SJSA1 (cell line): ENCODE data around the gene OLFML3. TPM values are rescaled to one million over a fixed set of nuclear protein-coding genes. Genes with fewer than 3 reads are reported as not detected.
A peak's percentile ranks its signal among the peaks of the same experiment; 100 is the strongest.

Experiments used
- DNase-seq, 2 experiments: peaks; one replicate each; pipeline ENCODE4 v3.0.0-alpha.2; 2015 to 2020; ENCODE audit warnings: low spot score in 2 of 2, low read depth in 1 of 2
- H3K27ac ChIP-seq: fragments of 250-450 bp; sonication (Bioruptor Pico); 2 replicates; pipeline ENCODE4 v1.5.1; 2020; ENCODE audit warnings: mild to moderate bottlenecking, moderate library complexity
- H3K27me3 ChIP-seq: fragments of 250-450 bp; sonication (Bioruptor Pico); replicated peaks from 2 replicates; pipeline ENCODE4 v1.5.1; 2020; ENCODE audit warnings: mild to moderate bottlenecking, moderate library complexity
- H3K36me3 ChIP-seq: fragments of 250-450 bp; sonication (Bioruptor Pico); 2 replicates; pipeline ENCODE4 v1.5.1; 2020; ENCODE audit warnings: mild to moderate bottlenecking
- H3K4me1 ChIP-seq: fragments of 250-450 bp; sonication (Bioruptor Pico); replicated peaks from 2 replicates; pipeline ENCODE4 v1.6.1; 2021; ENCODE audit warnings: mild to moderate bottlenecking
- H3K4me3 ChIP-seq: fragments of 250-450 bp; sonication (Bioruptor Pico); 2 replicates; pipeline ENCODE4 v1.5.1; 2020; ENCODE audit warnings: mild to moderate bottlenecking
- H3K9me3 ChIP-seq: fragments of 250-450 bp; sonication (Bioruptor Pico); replicated peaks from 2 replicates; pipeline ENCODE4 v1.5.1; 2020; ENCODE audit warnings: mild to moderate bottlenecking
- total RNA-seq: library from RNA; depleted of rRNA; stranded (reverse); fragments of >200 nt; shearing (Covaris generic); gene quantifications from 2 replicates; pipeline ENCODE4 v1.2.3, GENCODE V29; 2014; rRNA removed

OLFML3 gene, protein sequence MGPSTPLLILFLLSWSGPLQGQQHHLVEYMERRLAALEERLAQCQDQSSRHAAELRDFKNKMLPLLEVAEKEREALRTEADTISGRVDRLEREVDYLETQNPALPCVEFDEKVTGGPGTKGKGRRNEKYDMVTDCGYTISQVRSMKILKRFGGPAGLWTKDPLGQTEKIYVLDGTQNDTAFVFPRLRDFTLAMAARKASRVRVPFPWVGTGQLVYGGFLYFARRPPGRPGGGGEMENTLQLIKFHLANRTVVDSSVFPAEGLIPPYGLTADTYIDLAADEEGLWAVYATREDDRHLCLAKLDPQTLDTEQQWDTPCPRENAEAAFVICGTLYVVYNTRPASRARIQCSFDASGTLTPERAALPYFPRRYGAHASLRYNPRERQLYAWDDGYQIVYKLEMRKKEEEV
- total RNA-seq, result 55.2 and 58.2 TPM in 2 replicates

DNA sequence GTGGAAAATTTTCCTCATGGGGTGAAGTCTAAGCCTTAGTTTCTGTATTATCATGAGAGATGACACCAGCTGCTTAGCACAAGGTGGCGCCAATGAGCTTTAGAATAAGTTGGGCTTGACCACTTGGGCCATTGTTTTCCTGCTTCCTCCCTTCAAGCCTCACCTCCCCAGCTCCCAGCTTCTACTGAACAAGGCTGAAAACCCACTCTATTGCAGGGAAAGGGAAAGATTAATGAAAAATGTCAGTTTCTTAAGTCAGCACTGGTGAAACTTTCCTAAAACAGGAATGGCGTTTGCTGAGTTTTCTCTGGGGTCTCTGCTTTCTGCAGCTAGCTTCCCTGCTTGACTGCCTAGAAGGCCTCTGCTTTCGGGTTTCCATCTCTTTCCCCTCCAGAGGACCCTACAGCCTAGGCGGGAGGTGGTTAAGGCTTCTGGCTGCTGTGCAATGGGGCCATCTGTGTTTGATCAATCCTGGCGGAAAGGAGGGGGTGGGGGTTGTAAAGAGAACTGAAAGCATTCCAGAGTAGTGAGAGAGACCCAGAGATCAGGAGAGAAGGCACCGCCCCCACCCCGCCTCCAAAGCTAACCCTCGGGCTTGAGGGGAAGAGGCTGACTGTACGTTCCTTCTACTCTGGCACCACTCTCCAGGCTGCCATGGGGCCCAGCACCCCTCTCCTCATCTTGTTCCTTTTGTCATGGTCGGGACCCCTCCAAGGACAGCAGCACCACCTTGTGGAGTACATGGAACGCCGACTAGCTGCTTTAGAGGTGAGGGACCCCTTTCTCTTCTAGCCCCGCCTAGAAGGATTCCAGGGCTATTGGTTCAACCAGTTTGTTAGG, at the start of gene OLFML3:
TSS of gene OLFML3 (plus strand) at position 612 of the 840 bp plus-strand sequence. CDS start at position 655, 43 bp downstream.
- peak within 1 kb of the TSS; percentile 91 for H3K27ac ChIP-seq
- peak within 1 kb of the TSS; percentile 18 for H3K4me3 ChIP-seq
- H3K36me3 ChIP-seq, result peaks cover 7% of the 10 kb centered on the region
- H3K27me3 ChIP-seq, result no peaks in the 10 kb centered on the region
- H3K9me3 ChIP-seq, result no peaks in the 10 kb centered on the region
- peak; percentile 94 to 95 for DNase-seq
- H3K4me1 ChIP-seq, result peaks cover 76% of the 10 kb centered on the region

DNA sequence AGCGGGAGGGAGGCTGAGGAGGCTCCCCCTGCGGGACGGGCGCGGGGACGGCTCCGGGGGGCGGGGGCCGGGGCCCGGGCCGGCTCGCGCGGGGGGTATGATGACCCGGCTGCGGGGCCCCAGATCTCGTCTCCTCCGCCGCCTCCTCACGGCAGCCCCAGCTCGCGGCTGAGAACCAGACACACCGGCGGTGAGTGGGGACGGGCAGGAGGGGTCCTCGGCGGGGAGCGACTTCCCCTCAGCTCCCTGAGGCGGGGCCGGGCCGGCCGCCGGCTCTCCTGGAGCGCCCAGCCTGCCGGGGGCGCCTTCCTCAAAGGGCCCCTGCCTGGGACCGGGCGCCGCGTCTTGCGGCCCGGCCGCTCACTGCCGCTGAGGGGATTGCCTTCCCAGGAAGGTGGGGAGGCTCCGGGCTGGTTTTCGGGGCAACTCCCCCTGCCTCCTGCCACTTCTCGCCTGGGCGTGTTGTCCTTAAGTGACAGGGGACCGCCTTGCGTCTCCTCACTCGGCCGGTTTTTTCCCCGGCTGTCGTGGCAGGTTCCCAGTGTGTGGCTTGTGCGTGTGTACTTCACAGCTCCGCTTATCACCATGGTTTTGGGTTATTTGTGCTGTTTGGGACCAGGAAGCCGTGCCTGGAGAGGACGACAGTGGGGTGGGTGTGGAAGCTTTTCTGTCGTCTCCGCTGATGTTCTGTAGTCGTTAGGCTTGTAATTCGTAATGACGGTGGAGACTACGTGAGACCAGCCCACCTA, 49.4 kb upstream of the OLFML3 start:
- Histone ChIP-seq H3K9me3 (no peaks in the 10 kb centered on the region), H3K4me3 (peak overlapping the region; percentile 92), H3K36me3 (peaks cover 7% of the 10 kb centered on the region), H3K27me3 (no peaks in the 10 kb centered on the region), H3K4me1 (peaks cover 25% of the 10 kb centered on the region), H3K27ac (peak overlapping the region; percentile 79)
- DNase-seq, result peak; percentile 49 to 56

DNA sequence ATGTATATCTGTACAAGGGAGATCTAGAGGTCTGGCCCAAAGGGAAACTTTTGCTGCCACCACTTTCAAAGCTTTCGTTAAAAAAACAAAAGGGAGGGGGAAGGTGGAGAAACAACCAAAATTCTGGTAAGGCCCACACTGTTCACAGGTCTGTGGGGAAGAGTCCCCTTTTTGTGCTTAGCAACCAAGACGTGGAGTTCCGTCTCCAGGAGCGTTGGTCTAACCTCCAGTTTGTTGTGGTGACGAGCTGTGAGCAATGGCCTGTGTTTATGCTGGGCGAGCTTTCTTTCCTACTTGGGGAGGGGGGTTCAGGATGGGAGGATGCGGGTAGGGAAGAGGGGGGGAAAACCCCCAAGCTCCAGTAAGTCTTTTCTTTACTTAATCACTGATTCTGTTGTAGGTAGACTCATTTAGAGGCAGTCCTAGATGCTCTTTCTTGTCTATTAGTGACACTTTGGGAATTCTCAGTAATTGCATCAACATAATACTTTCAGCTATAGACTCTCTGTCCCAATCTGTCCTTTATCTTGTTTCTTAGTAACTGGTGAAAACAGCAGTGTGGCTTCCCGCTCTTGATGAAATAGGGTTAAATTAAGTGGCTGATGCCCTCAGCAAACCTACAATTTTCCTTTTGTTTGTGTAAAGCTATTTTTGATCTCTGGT, 48.6 kb upstream of the OLFML3 start:
- Histone ChIP-seq H3K4me1 (peaks cover 25% of the 10 kb centered on the region), H3K27me3 (no peaks in the 10 kb centered on the region)
- DNase-seq, result peak; percentile 67 to 73

DNA sequence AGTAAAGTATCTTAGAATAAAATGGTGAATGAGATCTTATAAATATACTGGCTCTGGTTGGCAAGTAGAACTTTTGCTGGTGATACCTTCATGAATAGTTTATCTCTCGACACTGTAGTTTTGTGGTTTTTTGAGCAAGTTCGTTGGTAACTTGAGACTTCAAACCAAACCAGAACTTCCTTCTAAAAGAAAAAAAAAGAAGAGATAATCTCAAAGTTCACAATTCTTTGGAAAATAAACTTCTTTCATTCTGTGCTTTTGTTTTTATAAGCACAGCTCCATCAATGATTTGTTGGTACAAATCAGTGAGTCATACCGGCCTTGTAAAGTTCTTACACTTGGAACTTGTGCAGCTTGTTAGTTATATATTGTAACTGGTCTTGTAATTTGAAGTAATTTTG, 47.8 kb upstream of the OLFML3 start:
- Histone ChIP-seq H3K4me3 (peak overlapping the region; percentile 92; the same call in 1 of the 2 replicates), H3K9me3 (no peaks in the 10 kb centered on the region), H3K27ac (peak overlapping the region; percentile 79), H3K4me1 (peaks cover 30% of the 10 kb centered on the region), H3K27me3 (no peaks in the 10 kb centered on the region), H3K36me3 (peaks cover 7% of the 10 kb centered on the region)
- peak in 1 of 2 experiments; percentile 56 for DNase-seq

More for the DNA sequence above, 48.6 kb upstream of the OLFML3 start:
- peak overlapping the region; percentile 92 for H3K4me3 ChIP-seq
- H3K27ac ChIP-seq, result peak overlapping the region; percentile 79
- peaks cover 7% of the 10 kb centered on the region for H3K36me3 ChIP-seq
- H3K9me3 ChIP-seq, result no peaks in the 10 kb centered on the region

DNA sequence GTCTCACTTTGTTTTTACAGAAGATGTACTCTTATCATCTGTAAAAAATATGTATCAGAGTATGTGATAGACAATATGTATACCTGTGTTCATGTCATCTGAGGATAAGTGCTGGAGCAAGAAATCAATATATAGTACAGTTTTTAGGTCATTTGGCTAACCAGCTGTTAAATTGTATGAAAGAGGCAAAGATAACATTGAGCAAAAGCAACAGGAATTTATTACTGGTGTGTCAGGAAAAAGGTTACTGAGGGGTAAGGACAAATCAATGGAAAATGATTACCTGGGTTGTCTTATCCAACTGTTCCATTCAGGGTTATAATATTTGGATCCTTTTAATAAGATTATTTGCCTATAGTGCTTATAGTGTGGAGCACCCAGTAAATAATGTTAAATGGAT, 45.3 kb upstream of the OLFML3 start:
- H3K27me3 ChIP-seq, result no peaks in the 10 kb centered on the region

DNA sequence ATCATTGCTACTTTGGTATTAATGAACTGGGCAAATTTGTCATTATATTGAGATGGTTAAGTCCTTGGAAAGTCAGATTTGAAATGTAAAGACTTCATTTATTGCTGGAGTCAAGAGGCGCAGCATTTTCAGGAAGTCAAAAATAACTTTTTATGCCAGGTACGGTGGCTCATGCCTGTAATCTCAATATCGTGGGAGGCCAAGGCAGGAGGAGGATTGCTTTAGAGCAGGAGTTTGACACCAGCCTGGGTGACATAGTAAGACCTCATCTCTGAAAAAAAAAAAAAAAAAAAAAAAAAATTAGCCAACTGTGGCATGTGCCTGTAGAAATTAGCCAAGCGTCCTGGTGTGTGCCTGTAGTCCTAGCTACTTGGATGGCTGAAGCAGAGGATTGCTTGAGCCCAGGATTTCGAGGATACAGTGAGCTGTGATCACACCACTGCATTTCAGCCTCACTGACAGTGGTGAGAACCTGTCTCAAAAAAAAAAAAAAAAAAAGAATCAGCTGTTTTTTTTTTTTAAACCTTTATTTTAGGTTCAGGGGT, 44.7 kb upstream of the OLFML3 start:
- no peak for DNase-seq
- Histone ChIP-seq H3K36me3 (peaks cover 7% of the 10 kb centered on the region), H3K27ac (no peak overlapping the region), H3K4me3 (no peak overlapping the region), H3K27me3 (no peaks in the 10 kb centered on the region), H3K4me1 (peaks cover 52% of the 10 kb centered on the region), H3K9me3 (no peaks in the 10 kb centered on the region)

More for the DNA sequence above, 45.3 kb upstream of the OLFML3 start:
- H3K27ac ChIP-seq, result no peak overlapping the region
- no peak overlapping the region for H3K4me3 ChIP-seq
- peaks cover 7% of the 10 kb centered on the region for H3K36me3 ChIP-seq
- peaks cover 47% of the 10 kb centered on the region for H3K4me1 ChIP-seq
- H3K9me3 ChIP-seq, result no peaks in the 10 kb centered on the region
- DNase-seq, result no peak

DNA sequence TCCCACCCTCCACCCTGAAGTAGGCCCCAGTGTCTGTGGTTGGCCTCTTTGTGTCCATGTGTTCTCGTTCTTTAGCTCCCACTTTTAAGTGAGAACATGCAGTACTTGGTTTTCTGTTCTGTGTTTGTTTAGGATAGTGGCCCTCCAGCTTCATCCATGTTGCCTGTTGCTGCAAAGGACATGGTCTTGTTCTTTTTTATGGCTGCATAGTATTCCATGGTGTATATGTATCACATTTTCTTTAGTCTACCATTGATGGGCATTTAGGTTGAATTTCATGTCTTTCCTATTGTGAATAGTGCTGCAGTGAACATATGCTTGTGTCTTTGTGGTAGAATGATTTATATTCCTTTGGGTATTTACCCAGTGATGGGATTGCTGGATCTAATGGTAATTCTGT, 44.1 kb upstream of the OLFML3 start:
- Histone ChIP-seq H3K27ac (no peak overlapping the region), H3K27me3 (no peaks in the 10 kb centered on the region), H3K9me3 (no peaks in the 10 kb centered on the region), H3K4me1 (peaks cover 53% of the 10 kb centered on the region), H3K4me3 (no peak overlapping the region), H3K36me3 (peaks cover 2% of the 10 kb centered on the region)
- DNase-seq, result no peak

DNA sequence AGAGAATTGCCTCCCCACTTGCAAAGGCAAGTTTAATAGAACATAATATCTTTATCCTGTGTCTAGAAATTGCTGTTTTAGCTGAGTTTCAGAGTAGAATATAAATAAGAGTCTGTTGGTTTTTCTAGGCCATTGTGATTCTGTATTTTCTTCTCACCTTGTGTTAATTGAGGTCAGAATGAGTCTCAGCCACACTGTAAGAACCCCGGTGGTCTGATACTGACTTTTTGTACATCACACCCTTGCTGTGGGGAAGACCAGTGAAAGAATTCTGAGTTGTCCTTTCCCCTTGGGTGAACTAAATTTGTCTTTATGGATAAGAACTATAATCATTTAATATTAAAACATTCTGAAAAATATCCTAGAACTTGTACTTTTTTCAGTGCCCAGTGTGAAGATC, 43.3 kb upstream of the OLFML3 start:
- no peak overlapping the region for H3K27ac ChIP-seq

DNA sequence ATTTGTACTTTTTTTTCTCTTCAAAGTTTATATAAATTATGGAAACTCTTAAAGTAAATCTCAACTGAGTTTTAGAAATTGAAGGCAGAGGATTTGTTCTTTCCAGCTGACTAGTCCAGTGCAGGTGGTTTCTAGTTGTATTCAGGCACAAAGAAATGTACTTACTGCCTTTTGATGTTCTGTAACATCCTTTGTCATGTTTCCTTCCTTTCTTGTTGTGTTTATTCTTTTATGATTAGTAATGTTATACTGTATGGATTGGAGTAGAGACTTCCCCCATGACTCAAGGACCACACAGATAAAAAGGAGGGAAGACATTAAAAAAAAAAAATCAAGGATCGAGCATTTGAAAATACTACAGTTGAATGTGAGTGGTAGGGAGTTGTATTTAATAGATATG, 42.1 kb upstream of the OLFML3 start:
- Histone ChIP-seq H3K27ac (peak overlapping the region; percentile 31), H3K9me3 (no peaks in the 10 kb centered on the region), H3K4me1 (peaks cover 38% of the 10 kb centered on the region), H3K36me3 (peaks cover 20% of the 10 kb centered on the region), H3K4me3 (no peak overlapping the region), H3K27me3 (no peaks in the 10 kb centered on the region)
- DNase-seq, result peak in 1 of 2 experiments; percentile 70

More for the DNA sequence above, 43.3 kb upstream of the OLFML3 start:
- H3K27me3 ChIP-seq, result no peaks in the 10 kb centered on the region
- H3K4me3 ChIP-seq, result no peak overlapping the region
- no peak for DNase-seq
- H3K9me3 ChIP-seq, result no peaks in the 10 kb centered on the region
- peaks cover 8% of the 10 kb centered on the region for H3K36me3 ChIP-seq
- peaks cover 49% of the 10 kb centered on the region for H3K4me1 ChIP-seq

DNA sequence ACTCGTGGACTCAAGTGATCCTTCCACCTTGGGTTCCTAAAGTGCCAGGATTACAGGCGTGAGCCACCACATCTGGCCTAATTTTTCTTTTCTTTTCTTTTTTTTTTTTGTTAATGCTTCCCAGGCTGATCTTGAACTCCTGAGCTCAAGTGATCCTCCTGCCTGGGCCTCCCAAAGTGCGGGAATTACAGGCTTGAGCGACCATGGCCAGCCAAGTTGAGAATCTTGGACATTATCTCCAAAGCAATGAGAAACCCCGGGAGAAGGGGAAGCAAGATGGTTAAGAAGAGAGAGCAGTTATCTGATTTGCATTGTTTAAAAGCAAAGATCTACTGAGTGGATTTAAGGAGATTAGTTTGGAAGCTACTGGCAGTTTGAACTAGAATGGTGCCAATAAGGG, 41.1 kb upstream of the OLFML3 start:
- peaks cover 31% of the 10 kb centered on the region for H3K36me3 ChIP-seq
- no peak for DNase-seq
- H3K4me1 ChIP-seq, result peaks cover 38% of the 10 kb centered on the region

DNA sequence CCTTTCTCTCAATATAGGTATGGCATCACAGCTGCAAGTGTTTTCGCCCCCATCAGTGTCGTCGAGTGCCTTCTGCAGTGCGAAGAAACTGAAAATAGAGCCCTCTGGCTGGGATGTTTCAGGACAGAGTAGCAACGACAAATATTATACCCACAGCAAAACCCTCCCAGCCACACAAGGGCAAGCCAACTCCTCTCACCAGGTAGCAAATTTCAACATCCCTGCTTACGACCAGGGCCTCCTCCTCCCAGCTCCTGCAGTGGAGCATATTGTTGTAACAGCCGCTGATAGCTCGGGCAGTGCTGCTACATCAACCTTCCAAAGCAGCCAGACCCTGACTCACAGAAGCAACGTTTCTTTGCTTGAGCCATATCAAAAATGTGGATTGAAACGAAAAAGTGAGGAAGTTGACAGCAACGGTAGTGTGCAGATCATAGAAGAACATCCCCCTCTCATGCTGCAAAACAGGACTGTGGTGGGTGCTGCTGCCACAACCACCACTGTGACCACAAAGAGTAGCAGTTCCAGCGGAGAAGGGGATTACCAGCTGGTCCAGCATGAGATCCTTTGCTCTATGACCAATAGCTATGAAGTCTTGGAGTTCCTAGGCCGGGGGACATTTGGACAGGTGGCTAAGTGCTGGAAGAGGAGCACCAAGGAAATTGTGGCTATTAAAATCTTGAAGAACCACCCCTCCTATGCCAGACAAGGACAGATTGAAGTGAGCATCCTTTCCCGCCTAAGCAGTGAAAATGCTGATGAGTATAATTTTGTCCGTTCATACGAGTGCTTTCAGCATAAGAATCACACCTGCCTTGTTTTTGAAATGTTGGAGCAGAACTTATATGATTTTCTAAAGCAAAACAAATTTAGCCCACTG, 38.7 kb upstream of the OLFML3 start:
- peaks cover 47% of the 10 kb centered on the region for H3K36me3 ChIP-seq
- DNase-seq, result no peak
- no peak overlapping the region for H3K27ac ChIP-seq
- no peaks in the 10 kb centered on the region for H3K9me3 ChIP-seq
- H3K4me3 ChIP-seq, result no peak overlapping the region
- no peaks in the 10 kb centered on the region for H3K27me3 ChIP-seq
- peaks cover 38% of the 10 kb centered on the region for H3K4me1 ChIP-seq

More for the DNA sequence above, 41.1 kb upstream of the OLFML3 start:
- no peaks in the 10 kb centered on the region for H3K27me3 ChIP-seq
- no peak overlapping the region for H3K4me3 ChIP-seq
- H3K27ac ChIP-seq, result peak overlapping the region; percentile 29
- no peaks in the 10 kb centered on the region for H3K9me3 ChIP-seq

DNA sequence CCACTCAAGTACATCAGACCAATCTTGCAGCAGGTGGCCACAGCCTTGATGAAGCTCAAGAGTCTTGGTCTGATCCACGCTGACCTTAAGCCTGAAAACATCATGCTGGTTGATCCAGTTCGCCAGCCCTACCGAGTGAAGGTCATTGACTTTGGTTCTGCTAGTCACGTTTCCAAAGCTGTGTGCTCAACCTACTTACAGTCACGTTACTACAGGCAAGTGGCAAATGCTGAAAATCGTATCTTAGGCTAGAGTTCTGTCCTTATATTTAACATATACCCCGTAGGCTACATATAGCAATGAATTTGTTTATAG, 38.1 kb upstream of the OLFML3 start:
- Histone ChIP-seq H3K27me3 (no peaks in the 10 kb centered on the region), H3K4me3 (no peak overlapping the region), H3K9me3 (no peaks in the 10 kb centered on the region), H3K36me3 (peaks cover 50% of the 10 kb centered on the region), H3K4me1 (peaks cover 35% of the 10 kb centered on the region), H3K27ac (no peak overlapping the region)
- no peak for DNase-seq
